Thoracic aorta (tissue), 2 donors: Measurements from ENCODE around the gene HRH2. TPM values are rescaled to one million over a fixed set of nuclear protein-coding genes. Genes with fewer than 3 reads are reported as not detected.
"Not testable (repeated sequence)": the region's sequence is repeated elsewhere in the genome, so short reads cannot be mapped to it uniquely, and the experiment has no call there.

Experiments
- ATAC-seq: fragments of 150-250 bp; one replicate; pipeline ENCODE4 v1.8.0; 2017; ENCODE audit warnings: low read depth; ENCODE audit not compliant: insufficient number of reproducible peaks, low FRiP score
- DNase-seq: peaks from one replicate; pipeline ENCODE4 v3.0.0-alpha.2; 2020; ENCODE audit warnings: low spot score
- H3K27ac ChIP-seq, 2 donors: fragments of 200-600 bp; sonication (generic); 1 replicate in 1 of 2; 2 replicates in 1 of 2; pipeline ENCODE4 v1.5.1; 2016; ENCODE audit warnings: mild to moderate bottlenecking in 2 of 2, moderate library complexity in 2 of 2
- H3K27me3 ChIP-seq: fragments of 200-600 bp; sonication (generic); replicated peaks from 2 replicates; pipeline ENCODE4 v1.6.0; 2016; ENCODE audit warnings: mild to moderate bottlenecking; ENCODE audit not compliant: insufficient read depth
- H3K36me3 ChIP-seq: fragments of 200-600 bp; sonication (generic); one replicate; pipeline ENCODE4 v1.5.1; 2016
- H3K4me1 ChIP-seq, 2 donors: fragments of 200-600 bp; sonication (generic); 1 replicate in 1 of 2; 2 replicates in 1 of 2; pipeline versions ENCODE4 v1.5.1 to v1.6.0; 2016; ENCODE audit warnings: low read depth in 2 of 2, mild to moderate bottlenecking in 1 of 2; ENCODE audit not compliant: control insufficient read depth in 1 of 2
- H3K4me3 ChIP-seq: fragments of 200-600 bp; sonication (generic); 2 replicates; pipeline ENCODE4 v1.5.1; 2016; ENCODE audit warnings: mild to moderate bottlenecking
- H3K9me3 ChIP-seq: fragments of 200-600 bp; sonication (generic); 2 replicates; pipeline ENCODE4 v1.5.1; 2016
- total RNA-seq, 2 donors: library from RNA; depleted of rRNA; stranded (reverse); fragments of >200 nt; gene quantifications; one replicate each; pipeline versions ENCODE4 v1.1.0 to v1.2.3, GENCODE V29; 2016
- TF ChIP-seq, protein P1 (sequence below): fragments of 200-600 bp; sonication (generic); IDR thresholded peaks from one replicate; pipeline ENCODE4 v1.5.1; 2019; ENCODE audit warnings: antibody characterized with exemption

The HRH2 gene
- total RNA-seq, 2 donors from 2014 or later = 8.8 to 23.1 TPM

DNA sequence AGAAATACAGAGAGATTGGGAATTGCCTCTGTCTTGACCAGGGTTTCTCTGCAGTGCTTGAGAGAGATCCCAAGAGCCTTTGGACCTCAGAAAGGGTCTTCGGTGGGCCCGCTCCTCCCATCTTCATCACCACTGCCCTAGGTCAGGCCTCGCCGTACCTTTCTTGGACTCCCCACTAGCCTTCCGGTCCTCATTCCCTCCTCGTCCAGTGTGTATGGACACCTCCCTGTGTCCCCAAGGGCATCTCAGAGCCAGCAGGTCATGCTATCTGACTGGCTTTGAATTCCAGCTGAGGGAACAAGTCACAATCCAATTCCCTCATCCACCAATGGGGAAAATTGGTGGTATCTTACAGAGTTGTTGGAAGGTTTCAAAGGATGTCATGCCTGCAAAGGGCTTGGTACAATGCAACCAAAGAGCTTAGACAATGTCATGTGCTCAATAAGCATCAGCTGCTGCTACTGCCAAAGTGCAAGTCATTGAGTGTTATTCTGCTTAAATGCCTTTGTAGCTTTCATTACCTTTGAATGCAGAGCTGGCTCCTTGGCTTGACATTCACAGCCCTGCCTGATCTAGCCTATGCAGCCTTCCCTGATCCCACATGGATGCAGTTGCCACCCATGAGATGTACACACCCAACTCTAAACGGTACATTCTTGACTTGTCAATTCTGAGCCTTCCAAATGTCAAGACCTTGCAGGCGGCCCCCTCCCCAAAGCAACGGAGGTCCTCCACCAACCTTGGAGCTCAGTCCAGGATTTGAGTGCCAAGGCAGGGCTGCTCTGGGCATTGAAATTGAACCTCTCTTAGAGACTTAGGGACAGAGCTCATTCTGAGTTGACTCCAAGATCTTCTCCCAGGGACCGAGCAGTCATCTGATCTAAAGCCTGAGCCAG lies 58.0 kb downstream of the HRH2 start:
- DNase-seq (no peak), ATAC-seq (no peak)
- TF ChIP-seq, protein P1, sequence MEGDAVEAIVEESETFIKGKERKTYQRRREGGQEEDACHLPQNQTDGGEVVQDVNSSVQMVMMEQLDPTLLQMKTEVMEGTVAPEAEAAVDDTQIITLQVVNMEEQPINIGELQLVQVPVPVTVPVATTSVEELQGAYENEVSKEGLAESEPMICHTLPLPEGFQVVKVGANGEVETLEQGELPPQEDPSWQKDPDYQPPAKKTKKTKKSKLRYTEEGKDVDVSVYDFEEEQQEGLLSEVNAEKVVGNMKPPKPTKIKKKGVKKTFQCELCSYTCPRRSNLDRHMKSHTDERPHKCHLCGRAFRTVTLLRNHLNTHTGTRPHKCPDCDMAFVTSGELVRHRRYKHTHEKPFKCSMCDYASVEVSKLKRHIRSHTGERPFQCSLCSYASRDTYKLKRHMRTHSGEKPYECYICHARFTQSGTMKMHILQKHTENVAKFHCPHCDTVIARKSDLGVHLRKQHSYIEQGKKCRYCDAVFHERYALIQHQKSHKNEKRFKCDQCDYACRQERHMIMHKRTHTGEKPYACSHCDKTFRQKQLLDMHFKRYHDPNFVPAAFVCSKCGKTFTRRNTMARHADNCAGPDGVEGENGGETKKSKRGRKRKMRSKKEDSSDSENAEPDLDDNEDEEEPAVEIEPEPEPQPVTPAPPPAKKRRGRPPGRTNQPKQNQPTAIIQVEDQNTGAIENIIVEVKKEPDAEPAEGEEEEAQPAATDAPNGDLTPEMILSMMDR = no peak
- Histone ChIP-seq H3K27ac (no peak overlapping the region), H3K9me3 (no peaks in the 10 kb centered on the region), H3K36me3 (no peaks in the 10 kb centered on the region), H3K27me3 (no peaks in the 10 kb centered on the region), H3K4me1 (peaks cover 0 to 2% of the 10 kb centered on the region in 2 donors), H3K4me3 (no peak overlapping the region)

DNA sequence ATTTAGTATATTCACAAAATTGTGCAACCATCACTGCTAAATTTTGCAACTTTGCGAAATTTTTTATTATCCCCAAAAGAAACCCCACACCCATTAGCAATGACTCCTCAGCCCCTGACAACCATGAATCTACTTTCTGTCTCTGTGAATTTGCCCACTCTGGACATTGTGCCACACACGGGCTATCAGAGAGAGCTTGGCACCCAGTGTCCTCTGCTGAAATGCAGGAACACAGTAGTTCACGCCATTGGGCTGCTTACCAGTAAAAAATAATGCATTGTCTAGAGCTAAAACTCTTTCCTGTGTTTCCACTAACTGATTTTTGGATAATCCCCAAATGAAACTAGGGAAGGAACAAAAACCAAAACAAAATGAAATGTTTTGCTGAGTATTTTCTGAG lies 60.0 kb downstream of the HRH2 start:
- no peaks in the 10 kb centered on the region for H3K36me3 ChIP-seq
- H3K27me3 ChIP-seq = no peaks in the 10 kb centered on the region
- DNase-seq (no peak), ATAC-seq (no peak)
- H3K27ac ChIP-seq = no peak overlapping the region
- H3K4me1 ChIP-seq = no peaks in the 10 kb centered on the region
- H3K9me3 ChIP-seq = no peaks in the 10 kb centered on the region
- no peak overlapping the region for H3K4me3 ChIP-seq
- TF ChIP-seq, protein P1 = no peak

DNA sequence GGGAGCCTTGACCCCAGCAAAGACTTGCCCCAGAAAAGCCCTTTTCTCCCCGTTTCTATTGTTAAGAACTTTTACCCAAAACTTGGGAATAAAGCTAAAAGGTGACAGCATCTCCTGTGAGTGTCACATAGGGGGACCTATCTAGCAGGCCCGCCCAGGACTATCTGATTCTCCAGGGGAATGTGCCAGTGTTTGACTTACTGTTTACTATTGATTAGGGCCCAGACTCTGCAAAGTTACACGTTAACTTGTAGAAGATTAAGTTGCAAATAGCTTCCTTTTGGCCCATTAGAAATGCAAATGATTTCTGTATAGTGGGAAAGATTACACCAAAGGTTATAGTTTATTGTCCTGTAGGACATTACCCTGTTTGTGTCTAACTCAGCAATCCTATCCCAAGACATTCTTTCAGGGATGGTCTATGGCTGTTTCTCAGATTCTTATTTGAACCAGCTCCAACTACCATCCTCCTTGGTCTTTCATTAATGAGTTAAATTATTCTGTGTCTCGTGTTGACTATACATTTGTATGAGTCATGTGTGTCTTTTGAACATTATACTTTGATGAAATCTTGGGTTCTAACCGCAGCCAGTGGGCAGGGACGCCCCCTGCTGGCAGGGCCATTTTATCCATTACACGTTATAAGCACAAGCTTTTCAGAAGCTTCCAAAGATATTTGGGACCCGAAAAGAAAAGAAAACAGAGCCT lies 60.7 kb downstream of the HRH2 start:
- Histone ChIP-seq H3K36me3 (no peaks in the 10 kb centered on the region), H3K27ac (no peak overlapping the region), H3K9me3 (no peaks in the 10 kb centered on the region), H3K4me3 (no peak overlapping the region), H3K27me3 (no peaks in the 10 kb centered on the region), H3K4me1 (no peaks in the 10 kb centered on the region)
- ATAC-seq = no peak
- TF ChIP-seq, protein P1 = peak; percentile 75
- no peak for DNase-seq

DNA sequence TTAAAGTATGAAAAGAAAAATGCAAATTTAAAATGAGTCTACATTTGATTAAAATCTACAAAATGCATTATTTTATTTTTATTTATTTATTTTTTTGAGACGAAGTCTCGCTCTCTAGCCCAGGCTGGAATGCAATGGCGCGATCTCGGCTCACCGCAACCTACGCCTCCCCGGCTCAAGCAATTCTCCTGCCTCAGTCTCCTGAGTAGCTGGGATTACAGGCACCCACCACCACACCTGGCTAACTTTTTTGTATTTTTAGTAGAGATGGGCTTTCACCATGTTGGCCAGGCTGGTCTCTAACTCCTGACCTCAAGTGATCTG lies 61.2 kb downstream of the HRH2 start:
- H3K4me1 ChIP-seq, ATAC-seq: not testable (repeated sequence)

DNA sequence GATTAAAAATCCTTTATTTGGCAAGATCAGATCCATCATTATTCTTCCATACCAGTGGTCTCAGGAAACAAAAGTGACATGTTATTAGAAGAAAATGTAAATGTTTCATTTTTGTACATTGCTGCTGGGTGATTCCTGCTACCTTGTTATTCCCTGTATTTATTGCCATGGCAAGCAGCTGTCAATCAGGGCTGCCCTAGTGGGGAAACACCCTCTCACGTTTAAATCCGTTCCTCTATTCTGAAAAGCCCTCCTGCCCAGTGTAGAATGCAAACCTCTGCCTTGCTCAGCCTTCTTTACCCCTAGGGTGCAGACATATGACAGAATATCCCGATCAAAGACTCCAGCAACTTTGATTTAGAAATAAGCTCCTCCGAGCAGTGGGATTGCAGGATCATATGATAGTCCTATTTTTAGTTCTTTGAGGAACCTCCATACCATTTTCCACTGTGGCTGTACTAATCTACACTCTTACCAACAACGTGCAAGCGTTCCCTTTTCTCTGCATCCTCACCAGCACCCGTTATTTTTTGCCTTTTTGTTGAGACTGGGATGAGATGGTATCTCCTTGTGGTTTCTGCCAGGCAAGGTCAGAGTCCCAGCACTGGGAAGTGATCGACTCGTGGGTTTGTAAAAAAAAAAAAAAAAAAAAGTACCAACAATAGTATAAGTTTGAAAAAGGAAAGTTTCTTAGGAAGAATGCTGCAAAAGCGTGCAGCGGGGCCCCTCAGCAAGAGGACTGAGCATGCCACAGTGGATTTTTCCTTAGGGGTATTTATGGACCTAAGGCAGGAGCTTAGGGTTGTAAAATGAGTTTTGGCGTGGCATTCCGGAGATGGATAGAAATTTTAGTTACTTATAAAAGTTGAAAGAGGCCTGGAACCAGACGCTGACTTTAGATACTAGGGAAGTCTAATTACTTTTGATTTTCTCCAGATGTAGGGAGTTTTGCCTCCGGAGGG lies 66.7 kb downstream of the HRH2 start:
- Histone ChIP-seq H3K27me3 (no peaks in the 10 kb centered on the region), H3K27ac (no peak overlapping the region), H3K4me3 (no peak overlapping the region), H3K36me3 (no peaks in the 10 kb centered on the region), H3K9me3 (no peaks in the 10 kb centered on the region), H3K4me1 (peaks cover 3 to 6% of the 10 kb centered on the region in 2 donors)
- DNase-seq = no peak
- TF ChIP-seq, protein P1 = no peak
- no peak for ATAC-seq

More for the DNA sequence above, 61.2 kb downstream of the HRH2 start:
- H3K27me3 ChIP-seq, H3K4me3 ChIP-seq, H3K36me3 ChIP-seq, H3K27ac ChIP-seq, H3K9me3 ChIP-seq, DNase-seq: not testable (repeated sequence)
